Measurements from ENCODE around the gene NR2C2. TPM values are rescaled to one million over a fixed set of nuclear protein-coding genes. Genes with fewer than 3 reads are reported as not detected.

NR2C2 gene
- total RNA-seq, 4 donors from 2014 or later: 41.8 to 63.9 (median 44.2) TPM

- TF ChIP-seq, protein P1, sequence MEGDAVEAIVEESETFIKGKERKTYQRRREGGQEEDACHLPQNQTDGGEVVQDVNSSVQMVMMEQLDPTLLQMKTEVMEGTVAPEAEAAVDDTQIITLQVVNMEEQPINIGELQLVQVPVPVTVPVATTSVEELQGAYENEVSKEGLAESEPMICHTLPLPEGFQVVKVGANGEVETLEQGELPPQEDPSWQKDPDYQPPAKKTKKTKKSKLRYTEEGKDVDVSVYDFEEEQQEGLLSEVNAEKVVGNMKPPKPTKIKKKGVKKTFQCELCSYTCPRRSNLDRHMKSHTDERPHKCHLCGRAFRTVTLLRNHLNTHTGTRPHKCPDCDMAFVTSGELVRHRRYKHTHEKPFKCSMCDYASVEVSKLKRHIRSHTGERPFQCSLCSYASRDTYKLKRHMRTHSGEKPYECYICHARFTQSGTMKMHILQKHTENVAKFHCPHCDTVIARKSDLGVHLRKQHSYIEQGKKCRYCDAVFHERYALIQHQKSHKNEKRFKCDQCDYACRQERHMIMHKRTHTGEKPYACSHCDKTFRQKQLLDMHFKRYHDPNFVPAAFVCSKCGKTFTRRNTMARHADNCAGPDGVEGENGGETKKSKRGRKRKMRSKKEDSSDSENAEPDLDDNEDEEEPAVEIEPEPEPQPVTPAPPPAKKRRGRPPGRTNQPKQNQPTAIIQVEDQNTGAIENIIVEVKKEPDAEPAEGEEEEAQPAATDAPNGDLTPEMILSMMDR (IDR thresholded peaks at IDR 0.05; ENCODE audit: low read depth): no peak
Observed at GRCh38 chr3:15064835-15065549, 117.6 kb downstream of the NR2C2 start, which contains the start of gene MRPS25. Gene MRPS25 (minus strand): TSS chr3:15065315. CDS start chr3:15065194, 121 bp downstream.

DNA sequence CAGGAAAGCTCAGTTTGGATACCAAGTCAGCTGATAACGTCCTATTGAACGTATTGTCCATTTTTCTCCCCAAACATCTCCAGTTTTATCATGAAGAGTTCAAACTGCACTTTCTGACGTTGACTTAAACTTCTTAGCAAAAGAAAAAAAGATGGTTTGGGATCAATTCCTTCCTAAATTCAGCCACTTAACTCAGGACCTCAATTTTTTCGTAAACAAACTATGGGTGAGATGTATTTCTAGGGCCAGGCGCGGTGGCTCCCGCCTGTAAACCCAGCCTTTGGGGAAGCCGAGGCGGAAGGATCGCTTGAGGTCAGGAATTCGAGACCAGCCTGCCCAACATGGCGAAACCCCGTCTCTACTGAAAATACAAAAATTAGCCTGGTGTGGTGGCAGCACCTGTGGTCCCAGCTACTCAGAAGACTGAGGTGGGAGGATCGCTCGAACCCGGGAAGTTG lies 118.2 kb downstream of the NR2C2 start:
- TF ChIP-seq, protein P1 (IDR thresholded peaks at IDR 0.05; ENCODE audit: low read depth): no peak

DNA sequence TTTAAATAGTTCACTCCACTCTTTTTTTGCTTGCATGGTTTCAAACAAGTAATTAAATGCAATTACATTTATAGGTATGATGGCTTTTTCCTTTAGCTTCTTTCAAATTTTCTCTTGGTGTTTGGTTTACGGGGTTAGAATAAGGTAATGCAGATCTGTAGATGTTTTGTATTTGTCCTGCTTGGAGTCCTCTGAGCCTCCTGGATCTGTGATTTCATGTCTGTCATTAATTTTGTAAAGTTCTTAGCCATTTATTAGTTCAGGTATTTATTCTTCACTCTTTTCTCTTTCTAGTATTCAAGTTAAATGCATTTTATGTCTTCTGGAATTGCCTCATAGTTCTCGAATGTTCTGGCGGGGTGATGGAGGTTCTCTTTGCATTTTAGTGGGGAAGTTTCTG lies 119.1 kb downstream of the NR2C2 start:
- TF ChIP-seq, protein P1 (IDR thresholded peaks at IDR 0.05; ENCODE audit: low read depth): no peak

DNA sequence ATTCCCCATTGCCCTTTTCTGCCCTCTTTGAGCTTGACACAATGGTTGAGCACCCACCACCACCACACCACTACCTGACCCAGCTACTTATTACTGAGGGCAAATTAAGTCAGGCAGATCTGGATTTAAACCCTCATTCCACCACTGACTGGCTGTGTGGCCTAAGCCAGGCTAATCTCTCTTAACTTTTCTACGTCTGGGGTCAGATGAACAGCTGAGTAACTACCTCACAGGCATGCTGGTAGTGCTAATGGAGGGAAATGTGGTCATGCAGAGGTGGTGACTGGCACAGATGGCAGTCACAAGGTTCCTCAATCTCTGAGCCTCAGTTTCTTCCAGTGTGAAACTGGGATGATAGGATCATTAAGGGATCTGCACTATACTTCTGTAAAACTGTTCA lies 122.1 kb downstream of the NR2C2 start:
- TF ChIP-seq, protein P1 (IDR thresholded peaks at IDR 0.05; ENCODE audit: low read depth): no peak

- TF ChIP-seq, protein P1 (IDR thresholded peaks at IDR 0.05; ENCODE audit: low read depth): no peak
Observed at GRCh38 chr3:15071699-15072098, 124.3 kb downstream of the NR2C2 start.

- TF ChIP-seq, protein P1 (IDR thresholded peaks at IDR 0.05; ENCODE audit: low read depth): no peak
Observed at GRCh38 chr3:15074500-15074899, 127.1 kb downstream of the NR2C2 start.

GRCh38 chr3:15079091-15079490 lies 131.7 kb downstream of the NR2C2 start:
- TF ChIP-seq, protein P1 (IDR thresholded peaks at IDR 0.05; ENCODE audit: low read depth): no peak
